Nephron progenitor cell (in vitro differentiated cells): ENCODE data around the gene ICAM1.
"Not testable (repeated sequence)": the region's sequence is repeated elsewhere in the genome, so short reads cannot be mapped to it uniquely, and the experiment has no call there.

ENCODE experiments used
- DNase-seq: peaks from one replicate; pipeline ENCODE4 v3.0.0; 2021
- H3K27ac Mint-ChIP-seq: 2 replicates; pipeline ENCODE4 v1.8.0; 2021; ENCODE audit warnings: mild to moderate bottlenecking, moderate library complexity, mixed read lengths
- H3K27me3 Mint-ChIP-seq: 2 replicates; pipeline ENCODE4 v1.8.0; 2021; ENCODE audit warnings: mild to moderate bottlenecking, low read depth, mixed read lengths; ENCODE audit not compliant: poor library complexity
- H3K36me3 Mint-ChIP-seq: 2 replicates; pipeline ENCODE4 v1.8.0; 2021; ENCODE audit warnings: low read depth, mixed read lengths
- H3K4me1 Mint-ChIP-seq: 2 replicates; pipeline ENCODE4 v1.8.0; 2021; ENCODE audit warnings: mixed read lengths
- H3K4me3 Mint-ChIP-seq: 2 replicates; pipeline ENCODE4 v1.8.0; 2021; ENCODE audit warnings: mild to moderate bottlenecking, moderate library complexity, mixed read lengths
- H3K9me3 Mint-ChIP-seq: 2 replicates; pipeline ENCODE4 v1.8.0; 2021; ENCODE audit warnings: mild to moderate bottlenecking, moderate library complexity, mixed read lengths
- TF ChIP-seq, protein P1 (sequence below): fragments of 200-600 bp; sonication (generic); IDR thresholded peaks from 2 replicates; pipeline ENCODE4 v1.5.0; 2021; ENCODE audit warnings: antibody characterized with exemption

Gene ICAM1

DNA sequence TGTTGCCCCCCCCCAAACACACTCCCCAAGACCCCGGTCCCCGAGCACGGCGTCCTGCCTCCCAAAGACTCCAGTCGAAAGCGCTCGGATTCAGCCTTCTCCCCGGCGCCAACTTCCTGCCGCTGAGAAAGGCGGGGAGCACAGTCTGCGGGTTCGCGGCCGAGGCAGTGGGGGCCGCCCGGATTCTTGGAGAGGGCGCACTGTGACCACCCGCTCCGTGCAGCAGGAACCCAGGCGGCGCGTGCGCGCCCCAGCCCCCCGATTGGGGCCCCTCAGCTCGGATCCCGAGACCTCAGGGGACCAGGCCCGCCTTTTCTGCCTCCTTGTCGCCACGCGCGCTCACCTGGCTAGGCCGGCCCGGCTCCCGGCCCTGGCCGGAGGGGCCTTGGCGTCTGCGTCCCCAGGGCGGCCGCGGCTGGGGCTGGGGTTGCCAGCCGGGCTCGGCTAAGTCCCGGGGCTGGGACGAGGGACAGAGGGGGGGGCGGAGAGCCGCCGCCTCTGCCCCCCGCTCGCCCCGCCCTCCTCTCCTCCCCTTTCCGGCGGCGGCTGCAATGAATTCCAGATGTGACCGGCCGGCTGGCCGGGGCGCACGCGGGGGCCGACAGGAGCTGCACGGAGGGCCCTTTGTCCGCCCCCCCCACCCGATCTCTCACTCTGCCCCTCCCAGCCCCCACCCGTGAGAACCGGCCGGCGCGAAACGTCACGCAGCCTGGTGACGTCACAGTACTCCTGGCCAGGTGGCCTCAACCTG lies 39.9 kb upstream of the ICAM1 start, which contains the start of gene S1PR2:
Gene S1PR2, minus strand, starts transcription at position 471 of the 751 bp plus-strand sequence. CDS start 6,426 bp downstream, outside the sequence.
- Mint-ChIP-seq H3K36me3 (no peaks in the 10 kb centered on the region), H3K27me3 (no peaks in the 10 kb centered on the region), H3K9me3 (no peaks in the 10 kb centered on the region), H3K27ac (peak within 1 kb of the TSS; percentile 91), H3K4me1 (peaks cover 45% of the 10 kb centered on the region), H3K4me3 (peak within 1 kb of the TSS; percentile 86)
- peak; percentile 92 for DNase-seq
- TF ChIP-seq, protein P1, sequence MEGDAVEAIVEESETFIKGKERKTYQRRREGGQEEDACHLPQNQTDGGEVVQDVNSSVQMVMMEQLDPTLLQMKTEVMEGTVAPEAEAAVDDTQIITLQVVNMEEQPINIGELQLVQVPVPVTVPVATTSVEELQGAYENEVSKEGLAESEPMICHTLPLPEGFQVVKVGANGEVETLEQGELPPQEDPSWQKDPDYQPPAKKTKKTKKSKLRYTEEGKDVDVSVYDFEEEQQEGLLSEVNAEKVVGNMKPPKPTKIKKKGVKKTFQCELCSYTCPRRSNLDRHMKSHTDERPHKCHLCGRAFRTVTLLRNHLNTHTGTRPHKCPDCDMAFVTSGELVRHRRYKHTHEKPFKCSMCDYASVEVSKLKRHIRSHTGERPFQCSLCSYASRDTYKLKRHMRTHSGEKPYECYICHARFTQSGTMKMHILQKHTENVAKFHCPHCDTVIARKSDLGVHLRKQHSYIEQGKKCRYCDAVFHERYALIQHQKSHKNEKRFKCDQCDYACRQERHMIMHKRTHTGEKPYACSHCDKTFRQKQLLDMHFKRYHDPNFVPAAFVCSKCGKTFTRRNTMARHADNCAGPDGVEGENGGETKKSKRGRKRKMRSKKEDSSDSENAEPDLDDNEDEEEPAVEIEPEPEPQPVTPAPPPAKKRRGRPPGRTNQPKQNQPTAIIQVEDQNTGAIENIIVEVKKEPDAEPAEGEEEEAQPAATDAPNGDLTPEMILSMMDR, result no peak

DNA sequence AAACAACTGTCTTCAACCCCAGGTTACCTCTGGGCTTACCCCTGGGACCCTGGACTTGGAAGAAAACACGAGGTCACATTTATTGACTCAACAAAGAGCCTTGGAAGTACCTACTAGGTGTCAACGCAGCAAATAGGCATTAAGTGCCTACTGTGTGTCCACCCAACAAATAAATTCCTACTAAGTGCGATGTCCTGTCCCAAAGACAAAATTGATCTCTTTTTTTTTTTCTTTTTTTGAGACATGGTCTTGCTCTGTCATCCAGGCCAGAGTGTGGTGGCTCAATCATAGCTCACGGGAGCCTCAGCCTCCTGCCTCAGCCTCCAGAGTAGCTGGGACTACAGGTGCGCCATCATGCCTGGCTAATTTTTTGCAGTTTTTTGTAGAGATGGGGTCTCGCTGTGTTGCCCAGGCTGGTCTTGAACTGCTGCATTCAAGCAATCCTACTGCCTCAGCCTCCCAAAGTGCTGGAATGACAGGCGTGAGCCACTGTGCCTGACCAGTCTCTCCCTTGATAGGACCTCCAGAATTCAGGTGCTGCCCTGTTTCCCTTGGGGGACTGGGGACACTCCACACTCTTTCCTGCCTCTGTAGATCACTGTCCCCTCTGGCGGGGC lies 39.2 kb upstream of the ICAM1 start:
- Mint-ChIP-seq H3K9me3 (no peaks in the 10 kb centered on the region), H3K4me1 (peaks cover 44% of the 10 kb centered on the region), H3K4me3 (peak overlapping the region; percentile 76), H3K27ac (peak overlapping the region; percentile 91), H3K36me3 (no peaks in the 10 kb centered on the region), H3K27me3 (peaks cover 3% of the 10 kb centered on the region)
- TF ChIP-seq, protein P1, result no peak
- DNase-seq, result no peak

DNA sequence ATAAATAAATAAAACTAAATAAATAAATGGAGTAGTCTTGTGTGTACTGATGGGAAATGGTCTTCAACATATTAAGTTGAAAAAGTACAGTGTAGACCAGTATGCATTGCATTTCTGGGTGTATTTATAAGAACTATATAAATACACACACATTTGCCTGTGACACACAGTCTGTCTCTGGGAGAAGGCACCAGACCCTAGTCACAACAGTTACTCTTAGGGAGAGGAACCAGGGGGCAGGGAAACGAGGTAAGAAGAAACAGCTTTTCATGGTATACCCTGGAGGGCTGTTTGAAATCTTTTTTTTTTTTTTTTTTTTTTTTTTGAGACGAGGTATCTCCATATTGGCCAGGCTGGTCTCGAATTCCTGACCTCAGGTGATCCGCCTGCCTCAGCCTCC lies 37.0 kb upstream of the ICAM1 start:
- H3K27ac Mint-ChIP-seq, result no peak overlapping the region
- DNase-seq, result no peak
- no peak overlapping the region for H3K4me3 Mint-ChIP-seq
- TF ChIP-seq, protein P1, result no peak
- no peaks in the 10 kb centered on the region for H3K9me3 Mint-ChIP-seq
- H3K27me3 Mint-ChIP-seq, result peaks cover 9% of the 10 kb centered on the region
- peaks cover 31% of the 10 kb centered on the region for H3K4me1 Mint-ChIP-seq
- H3K36me3 Mint-ChIP-seq, result no peaks in the 10 kb centered on the region

DNA sequence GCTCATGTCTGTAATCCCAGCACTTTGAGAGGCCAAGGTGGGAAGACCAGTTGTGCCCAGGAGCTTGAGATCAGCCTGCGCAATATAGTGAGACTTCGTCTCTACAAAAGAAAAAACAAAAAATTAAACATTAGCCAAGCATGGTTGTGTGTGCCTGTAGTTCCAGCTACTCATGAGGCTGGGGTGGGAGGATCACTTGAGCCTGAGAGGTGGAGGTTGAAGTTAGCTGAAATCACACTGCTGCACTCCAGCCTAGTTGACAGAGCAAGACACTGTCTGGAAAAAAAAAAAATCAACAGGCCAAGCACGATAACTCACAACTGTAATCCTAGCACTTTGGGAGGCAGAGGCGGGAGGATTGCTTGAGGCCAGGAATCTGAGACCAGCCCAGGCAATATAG lies 35.9 kb upstream of the ICAM1 start:
- Mint-ChIP-seq H3K4me3 (no peak overlapping the region), H3K36me3 (no peaks in the 10 kb centered on the region), H3K4me1 (peaks cover 22% of the 10 kb centered on the region), H3K9me3 (no peaks in the 10 kb centered on the region), H3K27ac (no peak overlapping the region), H3K27me3 (peaks cover 9% of the 10 kb centered on the region)
- DNase-seq, result no peak
- TF ChIP-seq, protein P1, result no peak

DNA sequence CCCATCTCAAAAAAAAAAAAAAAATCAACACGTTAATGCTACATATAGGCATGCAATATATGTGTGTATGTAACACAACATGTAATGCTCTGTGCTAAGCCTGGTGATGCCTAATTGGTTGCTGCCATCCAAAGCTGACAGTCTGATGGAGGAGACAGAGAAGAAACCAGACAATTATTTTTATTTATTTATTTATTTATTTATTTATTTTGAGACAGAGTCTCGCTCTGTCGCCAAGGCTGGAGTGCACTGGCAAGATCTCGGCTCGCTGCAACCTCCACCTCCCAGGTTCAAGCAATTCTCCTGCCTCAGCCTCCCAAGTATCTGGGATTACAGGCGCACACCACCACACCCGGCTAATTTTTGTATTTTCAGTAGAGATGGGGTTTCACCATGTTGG lies 35.5 kb upstream of the ICAM1 start:
- not testable (repeated sequence) for H3K36me3 Mint-ChIP-seq, H3K4me3 Mint-ChIP-seq, H3K9me3 Mint-ChIP-seq, H3K27me3 Mint-ChIP-seq, DNase-seq, H3K27ac Mint-ChIP-seq
- peaks cover 22% of the 10 kb centered on the region for H3K4me1 Mint-ChIP-seq

DNA sequence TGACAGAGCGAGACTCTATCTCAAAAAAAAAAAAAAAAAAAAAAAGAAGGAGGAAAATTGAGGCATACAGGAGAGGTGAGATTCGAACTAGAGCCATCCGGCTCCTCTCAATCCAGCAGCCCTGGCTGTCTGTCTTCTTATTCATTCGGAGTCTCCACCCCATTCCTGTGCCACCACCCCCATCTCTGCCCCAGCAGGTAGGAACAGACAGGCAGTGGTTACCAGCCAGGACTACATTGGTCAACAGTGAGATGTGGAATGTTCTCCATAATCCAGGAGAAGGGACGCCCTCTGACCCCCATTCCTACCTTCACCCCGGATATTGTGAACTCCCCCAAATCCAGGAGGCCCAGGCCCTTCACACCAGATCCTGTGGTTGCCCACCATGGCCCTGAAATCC lies 33.2 kb upstream of the ICAM1 start:
- peaks cover 13% of the 10 kb centered on the region for H3K27me3 Mint-ChIP-seq
- no peak for DNase-seq
- no peaks in the 10 kb centered on the region for H3K36me3 Mint-ChIP-seq
- no peaks in the 10 kb centered on the region for H3K9me3 Mint-ChIP-seq
- TF ChIP-seq, protein P1, result no peak
- H3K4me3 Mint-ChIP-seq, result no peak overlapping the region
- H3K27ac Mint-ChIP-seq, result no peak overlapping the region
- peaks cover 16% of the 10 kb centered on the region for H3K4me1 Mint-ChIP-seq
